Keratinocyte (primary cell): ENCODE data around the gene SBNO2. TPM values are rescaled to one million over a fixed set of nuclear protein-coding genes. Genes with fewer than 3 reads are reported as not detected.

ENCODE experiments used
- DNase-seq: peaks from one replicate; pipeline ENCODE4 v3.0.0-alpha.2; 2011; ENCODE audit warnings: low read depth, missing footprints, low spot score
- FAIRE-seq: peaks from 2 replicates; lab custom pipeline; 2011; peaks lifted over from hg19 to GRCh38; lab: Jason Lieb, UNC
- H2AFZ ChIP-seq: 2 replicates; pipeline ENCODE4 v1.6.0; 2012; ENCODE audit warnings: low read length, control low read depth, inconsistent platforms; ENCODE audit not compliant: control insufficient read depth
- H3K27ac ChIP-seq: 2 replicates; pipeline ENCODE4 v1.5.1; 2011; ENCODE audit warnings: low read length; ENCODE audit not compliant: control insufficient read depth, insufficient read depth
- H3K27me3 ChIP-seq: 3 replicates; pipeline ENCODE4 v1.6.0; 2011; ENCODE audit warnings: low read length; ENCODE audit not compliant: control insufficient read depth, insufficient read depth; ENCODE audit errors: extremely low read depth
- H3K36me3 ChIP-seq, 2 experiments: 2 replicates in 1 of 2; 3 replicates in 1 of 2; pipeline ENCODE4 v1.5.1; 2011; ENCODE audit warnings: low read length in 2 of 2, mild to moderate bottlenecking in 1 of 2; ENCODE audit not compliant: control insufficient read depth in 2 of 2, insufficient read depth in 2 of 2; ENCODE audit errors: extremely low read depth in 1 of 2
- H3K4me1 ChIP-seq: 3 replicates; pipeline ENCODE4 v1.5.1; 2011; ENCODE audit warnings: low read length; ENCODE audit not compliant: control insufficient read depth, insufficient read depth; ENCODE audit errors: extremely low read depth
- H3K4me2 ChIP-seq: 3 replicates; pipeline ENCODE4 v1.6.0; 2011; ENCODE audit warnings: low read depth, low read length; ENCODE audit not compliant: control insufficient read depth, insufficient read depth; ENCODE audit errors: extremely low read depth
- H3K4me3 ChIP-seq, 3 experiments: fragments of 200-600 bp in 1 of 3; sonication (generic) in 1 of 3; 2 replicates in 2 of 3; 3 replicates in 1 of 3; pipeline ENCODE4 v1.5.1; 2011 to 2016; ENCODE audit warnings: low read length in 3 of 3, mild to moderate bottlenecking in 3 of 3, control low read depth in 2 of 3, inconsistent platforms in 1 of 3, low read depth in 1 of 3, mixed read lengths in 1 of 3, mixed run types in 1 of 3, moderate library complexity in 1 of 3; ENCODE audit not compliant: control insufficient read depth in 2 of 3, insufficient read depth in 2 of 3; ENCODE audit errors: extremely low read depth in 1 of 3
- H3K79me2 ChIP-seq: 2 replicates; pipeline ENCODE4 v1.6.0; 2012; ENCODE audit warnings: low read length; ENCODE audit not compliant: control insufficient read depth, insufficient read depth
- H3K9ac ChIP-seq: 3 replicates; pipeline ENCODE4 v1.6.0; 2011; ENCODE audit warnings: low read length; ENCODE audit not compliant: control insufficient read depth, insufficient read depth; ENCODE audit errors: extremely low read depth
- H3K9me1 ChIP-seq: 3 replicates; pipeline ENCODE4 v1.6.0; 2011; ENCODE audit warnings: low read length; ENCODE audit not compliant: control insufficient read depth, insufficient read depth; ENCODE audit errors: extremely low read depth
- H3K9me3 ChIP-seq: 2 replicates; pipeline ENCODE4 v1.5.1; 2012; ENCODE audit warnings: low read depth, low read length; ENCODE audit not compliant: control insufficient read depth
- H4K20me1 ChIP-seq: 3 replicates; pipeline ENCODE4 v1.6.0; 2011; ENCODE audit warnings: low read length; ENCODE audit not compliant: control insufficient read depth, insufficient read depth; ENCODE audit errors: extremely low read depth
- EZH2 ChIP-seq: IDR thresholded peaks from one replicate; pipeline ENCODE4 v1.6.1; 2012; ENCODE audit warnings: inconsistent platforms, mild to moderate bottlenecking, low read length, moderate library complexity
- dilution Hi-C: fragments of 300-500 bp; cut with MboI; formaldehyde crosslinking; loops from one replicate; pipeline ENCODE4 v1.7.0; 2020; ENCODE audit warnings: low sequenced_read_pairs; ENCODE audit not compliant: extremely low pct_ligation_motif_present
- polyA plus RNA-seq, 5 experiments: library from polyadenylated mRNA; depleted of rRNA in 3 of 5; stranded (reverse) in 3 of 5; stranded (forward) in 1 of 5; unstranded in 1 of 5; fragments of >200 nt; gene quantifications; 1 replicate in 1 of 5; 2 replicates in 3 of 5; 3 replicates in 1 of 5; pipeline versions ENCODE4 v1.2.1 to v1.2.3, GENCODE V29; 2011 to 2012; ENCODE audit warnings: missing spikeins in 2 of 5, low read depth in 1 of 5, low replicate concordance in 1 of 5
- TF ChIP-seq, protein P1 (sequence below), 3 experiments: IDR thresholded peaks in 1 of 3; conservative IDR thresholded peaks in 1 of 3; optimal IDR thresholded peaks in 1 of 3; 2 replicates in 2 of 3; 3 replicates in 1 of 3; pipeline versions ENCODE3 to v1.5.1; 2011; ENCODE audit warnings: low read length in 3 of 3, mild to moderate bottlenecking in 3 of 3, moderate library complexity in 2 of 3, control low read depth in 1 of 3, inconsistent platforms in 1 of 3; ENCODE audit not compliant: insufficient read depth in 2 of 3; ENCODE audit errors: extremely low read depth in 1 of 3

Gene SBNO2
- polyA plus RNA-seq, 1 donor (not counting 4 experiments of a cell fraction or from before 2014, with no cell fraction given) = 10.9 TPM

GRCh38 chr19:1136201-1136600 lies 37.9 kb downstream of the SBNO2 start:
- Histone ChIP-seq H3K27ac (no peak overlapping the region), H3K79me2 (peaks cover 50% of the 10 kb centered on the region), H3K9me3 (no peaks in the 10 kb centered on the region), H3K4me2 (no peak overlapping the region), H4K20me1 (peaks cover 6% of the 10 kb centered on the region), H2AFZ (no peak overlapping the region), H3K9ac (no peak overlapping the region), H3K36me3 (peaks cover 15 to 16% of the 10 kb centered on the region in 2 experiments), H3K27me3 (no peaks in the 10 kb centered on the region), H3K4me1 (peaks cover 12% of the 10 kb centered on the region), H3K4me3 (no peak overlapping the region), H3K9me1 (no peaks in the 10 kb centered on the region)
- dilution Hi-C loops = no loop called here
- DNase-seq = no peak
- FAIRE-seq = no peak
- no peak for TF ChIP-seq EZH2
- TF ChIP-seq, protein P1, sequence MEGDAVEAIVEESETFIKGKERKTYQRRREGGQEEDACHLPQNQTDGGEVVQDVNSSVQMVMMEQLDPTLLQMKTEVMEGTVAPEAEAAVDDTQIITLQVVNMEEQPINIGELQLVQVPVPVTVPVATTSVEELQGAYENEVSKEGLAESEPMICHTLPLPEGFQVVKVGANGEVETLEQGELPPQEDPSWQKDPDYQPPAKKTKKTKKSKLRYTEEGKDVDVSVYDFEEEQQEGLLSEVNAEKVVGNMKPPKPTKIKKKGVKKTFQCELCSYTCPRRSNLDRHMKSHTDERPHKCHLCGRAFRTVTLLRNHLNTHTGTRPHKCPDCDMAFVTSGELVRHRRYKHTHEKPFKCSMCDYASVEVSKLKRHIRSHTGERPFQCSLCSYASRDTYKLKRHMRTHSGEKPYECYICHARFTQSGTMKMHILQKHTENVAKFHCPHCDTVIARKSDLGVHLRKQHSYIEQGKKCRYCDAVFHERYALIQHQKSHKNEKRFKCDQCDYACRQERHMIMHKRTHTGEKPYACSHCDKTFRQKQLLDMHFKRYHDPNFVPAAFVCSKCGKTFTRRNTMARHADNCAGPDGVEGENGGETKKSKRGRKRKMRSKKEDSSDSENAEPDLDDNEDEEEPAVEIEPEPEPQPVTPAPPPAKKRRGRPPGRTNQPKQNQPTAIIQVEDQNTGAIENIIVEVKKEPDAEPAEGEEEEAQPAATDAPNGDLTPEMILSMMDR (optimal IDR thresholded peaks at IDR 0.05 in 1 of 3, IDR thresholded peaks at IDR 0.05 in 1 of 3, conservative IDR thresholded peaks at IDR 0.05 in 1 of 3; ENCODE audit: extremely low read depth in 1 of 3, insufficient read depth in 2 of 3, low read length in 3 of 3) = no peak

DNA sequence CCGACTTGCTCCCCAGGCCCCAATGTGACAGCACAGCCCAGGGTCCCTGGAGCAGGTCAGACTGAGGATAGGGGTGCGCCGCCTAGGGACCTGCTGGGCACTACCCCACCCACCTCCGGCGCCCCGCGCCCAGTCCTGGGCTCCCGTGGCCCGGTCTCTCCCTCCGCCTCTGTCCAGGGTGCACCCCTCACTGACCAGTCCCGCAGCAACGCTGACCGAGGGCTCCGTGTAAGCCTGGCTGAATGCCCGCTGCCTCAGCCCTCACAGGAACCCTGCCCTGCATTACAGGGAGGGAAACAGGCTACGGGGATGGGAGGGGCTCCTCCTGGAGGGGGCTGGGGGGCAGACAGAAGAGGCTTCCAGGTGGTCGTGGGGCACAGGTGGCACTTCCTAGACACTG lies 38.6 kb downstream of the SBNO2 start:
- Histone ChIP-seq H3K27me3 (no peaks in the 10 kb centered on the region), H3K4me3 (no peak overlapping the region), H3K36me3 (peaks cover 12 to 16% of the 10 kb centered on the region in 2 experiments), H3K27ac (no peak overlapping the region), H3K4me2 (no peak overlapping the region), H3K79me2 (peaks cover 58% of the 10 kb centered on the region), H2AFZ (no peak overlapping the region), H3K4me1 (peaks cover 19% of the 10 kb centered on the region), H3K9me1 (no peaks in the 10 kb centered on the region), H3K9me3 (no peaks in the 10 kb centered on the region), H4K20me1 (peaks cover 6% of the 10 kb centered on the region), H3K9ac (no peak overlapping the region)
- no peak for FAIRE-seq
- TF ChIP-seq EZH2 = no peak
- TF ChIP-seq, protein P1 (optimal IDR thresholded peaks at IDR 0.05 in 1 of 3, IDR thresholded peaks at IDR 0.05 in 1 of 3, conservative IDR thresholded peaks at IDR 0.05 in 1 of 3; ENCODE audit: extremely low read depth in 1 of 3, insufficient read depth in 2 of 3, low read length in 3 of 3) = no peak
- dilution Hi-C loops = no loop called here
- DNase-seq = no peak
